Esophagus mucosa (tissue), 1 donor: ENCODE data around the gene S100A7. TPM values are rescaled to one million over a fixed set of nuclear protein-coding genes. Genes with fewer than 3 reads are reported as not detected.
"Not testable (repeated sequence)": the region's sequence is repeated elsewhere in the genome, so short reads cannot be mapped to it uniquely, and the experiment has no call there.

Experiments
- ATAC-seq: fragments of 200-7000 bp; cut with Tn5 transposase; one replicate; pipeline ENCODE4 v1.9.1; 2020
- total RNA-seq: library from RNA; stranded (reverse); gene quantifications from one replicate; pipeline ENCODE4 v1.2.4, GENCODE V29; 2023
- donor health status: DM: yes; HTN: yes; CAD: no.

The S100A7 gene
- total RNA-seq, 1 donor from 2014 or later, result 5,647 TPM

DNA sequence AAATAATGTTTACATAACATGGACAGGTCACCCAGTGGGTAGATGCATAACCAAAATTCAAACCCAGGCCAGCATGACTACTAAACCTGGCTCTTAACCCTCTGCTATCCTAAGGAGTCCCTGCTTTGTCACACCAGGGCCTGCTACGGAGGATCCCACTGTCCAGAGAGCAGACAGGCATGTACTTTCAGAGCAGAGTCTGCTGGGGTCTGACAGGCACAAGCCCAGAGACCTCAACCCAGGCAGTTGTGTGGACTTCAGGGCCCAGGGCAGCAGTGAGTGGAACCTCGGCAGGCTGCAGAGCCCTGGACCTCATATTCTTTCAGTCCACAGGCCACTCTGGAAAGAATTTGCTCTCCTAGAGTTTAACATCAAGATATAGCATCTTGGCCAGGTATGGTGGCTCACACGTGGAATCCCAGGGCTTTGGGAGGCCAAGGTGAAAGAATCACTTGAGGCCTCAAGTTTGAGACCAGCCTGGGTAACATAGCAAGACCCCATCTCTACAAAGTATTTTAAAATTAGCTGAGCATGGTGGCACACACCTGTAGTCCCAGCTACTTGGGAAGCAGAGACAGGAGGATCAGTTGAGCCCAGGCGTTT, 16.1 kb upstream of the S100A7 start:
- no peak for ATAC-seq

GRCh38 chr1:153475282-153475681, 14.8 kb upstream of the S100A7 start:
- ATAC-seq, result peak; percentile 44

DNA sequence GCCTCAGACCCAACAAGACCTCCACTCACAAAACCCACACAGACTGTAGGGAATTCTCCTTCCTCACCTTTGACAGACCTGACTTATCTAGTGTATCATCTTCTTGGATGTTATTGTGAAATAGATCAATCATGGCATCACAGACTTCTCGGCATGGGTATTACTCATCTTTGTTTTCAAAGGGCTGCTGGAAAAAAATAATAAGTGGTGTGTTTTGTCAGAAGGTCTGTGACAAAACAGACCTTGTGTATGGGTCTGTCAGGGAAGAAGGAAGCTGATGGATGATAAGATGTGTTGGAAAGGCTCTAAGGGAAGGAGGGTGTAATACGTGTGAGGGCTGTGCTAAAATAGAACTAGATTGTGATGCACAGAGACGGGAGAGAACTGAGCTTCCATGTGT, 13.9 kb upstream of the S100A7 start:
- ATAC-seq, result peak; percentile 52

DNA sequence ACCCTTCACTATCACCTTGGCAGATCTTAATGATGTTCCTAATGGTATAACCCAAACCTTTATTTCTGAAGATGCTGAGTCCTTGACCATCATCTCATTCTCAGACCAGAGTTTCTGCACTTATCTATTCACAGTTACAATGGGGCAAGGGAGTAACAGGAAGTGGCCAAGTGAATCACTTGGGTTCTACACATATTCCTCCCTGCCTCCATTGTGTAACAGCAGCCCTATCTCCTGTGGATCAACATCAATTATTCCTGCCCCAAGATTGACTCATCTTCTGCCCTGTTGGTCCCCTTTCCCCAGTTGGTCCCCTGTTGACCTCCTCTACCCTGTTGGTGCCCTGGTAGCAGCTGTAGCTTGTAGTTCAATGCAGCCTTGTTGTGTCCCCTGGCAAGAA, 10.3 kb upstream of the S100A7 start:
- peak; percentile 24 for ATAC-seq

DNA sequence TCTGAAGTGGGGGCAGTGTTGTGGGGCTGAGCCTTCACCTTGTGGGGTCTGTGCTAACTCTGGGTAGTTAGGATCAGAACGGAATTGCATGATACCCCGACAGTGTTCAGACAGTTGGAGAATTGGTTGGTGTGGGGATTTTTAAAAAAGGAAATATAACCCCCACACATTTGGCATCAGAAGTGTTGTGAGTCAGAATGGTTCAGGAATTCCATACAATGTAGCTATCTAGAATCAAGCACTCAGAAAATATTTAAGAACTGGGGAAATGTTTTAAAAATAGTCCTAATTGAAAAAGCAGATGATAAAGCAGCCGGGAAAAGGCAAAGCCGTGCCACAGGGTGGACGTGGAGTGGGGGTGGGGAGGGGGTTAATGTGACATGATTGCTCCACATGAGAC, 6.5 kb upstream of the S100A7 start:
- ATAC-seq, result no peak

- peak; percentile 37 for ATAC-seq
Observed at GRCh38 chr1:153465811-153466636, 5.6 kb upstream of the S100A7 start.

DNA sequence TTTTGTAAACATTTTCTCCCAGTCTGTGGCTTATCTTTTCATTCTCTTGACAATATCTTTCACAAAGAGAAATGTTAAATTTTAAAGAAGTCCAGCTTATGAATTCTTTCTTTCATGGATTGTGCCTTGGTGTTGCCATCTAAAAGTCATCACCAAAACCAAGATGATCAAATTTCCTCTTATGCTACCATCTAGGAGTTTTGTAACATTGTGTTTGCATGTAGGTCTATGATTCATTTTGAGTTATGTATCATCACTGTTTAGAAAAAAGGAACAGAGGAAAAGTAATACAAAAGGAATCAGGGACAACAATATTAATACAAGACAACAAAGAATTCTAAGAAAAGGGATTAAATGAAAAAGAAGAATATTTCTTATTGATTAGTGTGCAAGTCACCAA, 2.3 kb upstream of the S100A7 start:
- ATAC-seq, result not testable (repeated sequence)

DNA sequence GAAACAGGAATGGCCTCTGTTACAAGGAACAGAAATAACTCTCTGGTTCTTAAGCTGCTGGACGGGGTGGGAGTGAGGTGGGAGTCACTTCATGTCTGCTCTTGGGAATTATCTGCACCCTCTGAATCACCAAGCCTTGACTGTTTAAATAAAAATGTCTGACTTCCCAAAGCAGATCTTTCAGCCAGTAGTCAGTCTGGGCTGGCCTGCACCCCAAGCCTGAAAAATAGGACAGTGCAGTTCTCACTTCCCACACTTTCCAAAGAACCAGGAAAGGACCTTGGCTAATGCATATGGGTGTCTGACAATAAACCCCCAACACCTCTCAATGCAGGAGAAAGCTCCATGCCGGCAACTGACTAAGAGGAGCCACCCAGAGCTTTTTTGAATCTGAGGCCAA, 796 bp downstream of the S100A7 start:
- ATAC-seq, result no peak

DNA sequence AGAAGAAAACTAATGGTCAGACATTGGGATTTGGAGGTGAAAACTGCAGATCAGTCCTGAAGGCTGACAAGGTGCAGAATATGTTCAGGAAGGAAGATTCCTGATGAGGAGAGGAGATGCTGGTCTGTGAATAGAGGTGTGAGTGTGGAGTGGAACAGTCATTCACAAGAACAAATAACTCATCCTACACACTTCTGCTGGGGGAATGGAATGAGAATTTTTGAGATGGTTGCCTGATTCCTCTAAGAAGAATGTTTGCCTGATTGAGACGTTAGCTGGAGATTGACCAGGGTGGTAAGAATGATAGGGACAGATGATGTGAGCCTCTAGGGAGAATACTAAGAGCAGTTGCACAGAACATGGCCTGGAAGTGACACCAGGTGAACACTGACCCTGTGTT, 4.1 kb downstream of the S100A7 start:
- no peak for ATAC-seq

DNA sequence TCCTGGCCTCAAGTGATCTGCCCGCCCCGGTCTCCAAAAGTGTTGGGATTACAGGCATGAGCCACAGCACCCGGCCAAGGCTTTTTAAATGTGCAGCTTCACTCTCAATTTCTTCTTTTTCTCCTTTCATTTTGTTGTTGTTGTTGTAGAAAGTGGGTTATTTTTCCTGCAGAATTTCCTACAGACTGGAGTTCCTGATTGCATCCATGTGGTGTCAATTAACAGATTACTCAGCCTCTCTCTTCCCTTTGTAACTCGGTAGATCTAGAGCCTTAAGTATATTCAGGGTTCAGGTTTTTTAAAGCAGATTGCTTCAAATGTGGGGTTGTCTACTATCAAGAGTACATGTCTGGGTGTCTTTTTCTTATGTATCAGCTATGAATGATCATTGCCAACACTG, 11.6 kb downstream of the S100A7 start:
- ATAC-seq, result not testable (repeated sequence)

DNA sequence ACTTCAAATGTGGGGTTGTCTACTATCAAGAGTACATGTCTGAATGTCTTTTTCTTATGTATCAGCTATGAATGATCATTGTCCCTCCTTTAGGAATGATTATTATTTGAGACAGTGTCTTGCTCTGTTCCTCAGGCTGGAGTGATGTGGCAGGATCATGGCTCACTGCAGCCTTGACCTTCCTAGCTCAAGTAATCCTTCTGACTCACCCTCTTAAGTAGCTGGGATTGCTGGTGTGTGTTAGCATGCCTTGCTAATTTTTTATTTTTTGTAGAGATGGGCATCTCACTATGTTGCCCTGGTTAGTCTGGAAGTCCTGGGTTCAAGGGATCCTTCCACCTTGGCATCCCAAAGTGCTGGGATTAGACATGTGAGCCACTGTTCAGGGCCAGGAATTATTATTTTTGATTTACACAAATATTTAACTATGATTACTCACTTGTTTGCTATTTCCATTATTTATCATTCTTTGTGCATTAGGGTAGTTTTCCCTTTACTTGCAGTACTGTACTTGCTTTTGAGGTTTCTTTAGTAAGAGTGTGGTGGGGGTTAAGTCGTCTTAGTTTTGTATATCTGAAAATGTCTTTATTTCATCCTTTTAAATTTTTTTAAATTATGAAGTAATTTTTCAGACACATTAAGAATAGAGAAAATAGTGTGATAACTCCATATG, 12.8 kb downstream of the S100A7 start:
- peak; percentile 67 for ATAC-seq

GRCh38 chr1:153444078-153444477, 16.4 kb downstream of the S100A7 start:
- ATAC-seq, result no peak

DNA sequence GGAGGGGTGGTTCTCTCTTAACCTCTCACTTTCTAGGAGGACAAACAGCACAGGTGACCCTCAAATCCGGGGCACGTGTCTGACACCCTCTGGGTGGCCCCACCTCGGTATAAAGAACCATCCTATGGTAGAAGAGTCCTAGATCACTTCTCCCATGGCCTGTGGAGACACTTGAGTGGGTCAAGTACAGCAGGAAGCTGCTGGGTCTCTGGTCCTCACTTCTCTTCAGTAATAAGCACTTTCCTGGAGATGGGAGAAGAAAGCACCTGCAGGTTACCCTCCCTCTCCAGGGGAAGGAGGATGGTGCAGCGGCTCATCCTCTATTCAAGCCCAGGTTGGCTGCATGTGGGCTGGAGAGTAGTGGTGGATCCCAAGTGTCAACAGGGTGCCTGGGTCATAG, 17.0 kb downstream of the S100A7 start:
- ATAC-seq, result no peak

DNA sequence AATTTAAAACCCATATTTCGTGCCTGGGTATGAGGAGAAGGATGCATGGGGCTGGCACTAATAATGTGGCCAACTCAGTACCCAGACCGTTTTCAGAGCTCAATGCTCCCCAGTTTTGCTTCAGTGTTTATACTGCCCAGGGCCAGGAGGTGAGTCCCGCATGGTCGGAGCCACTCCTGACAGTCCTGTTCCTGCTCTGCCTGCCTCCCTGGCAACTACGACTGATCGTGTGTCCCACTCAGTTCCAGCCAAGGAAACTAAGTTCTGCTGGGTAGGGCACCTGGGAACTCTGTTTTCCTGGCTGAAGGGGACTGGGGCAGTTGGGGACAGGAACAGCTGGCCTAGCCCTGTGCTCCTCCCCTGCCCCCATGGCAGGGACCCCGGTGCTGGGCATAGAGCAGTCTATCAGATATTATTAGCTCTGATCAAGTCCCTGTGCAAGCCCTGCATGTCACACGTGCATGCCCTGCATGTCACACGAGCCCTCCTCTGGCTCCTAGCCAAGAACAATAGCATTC, 19.2 kb downstream of the S100A7 start:
- peak; percentile 48 for ATAC-seq

DNA sequence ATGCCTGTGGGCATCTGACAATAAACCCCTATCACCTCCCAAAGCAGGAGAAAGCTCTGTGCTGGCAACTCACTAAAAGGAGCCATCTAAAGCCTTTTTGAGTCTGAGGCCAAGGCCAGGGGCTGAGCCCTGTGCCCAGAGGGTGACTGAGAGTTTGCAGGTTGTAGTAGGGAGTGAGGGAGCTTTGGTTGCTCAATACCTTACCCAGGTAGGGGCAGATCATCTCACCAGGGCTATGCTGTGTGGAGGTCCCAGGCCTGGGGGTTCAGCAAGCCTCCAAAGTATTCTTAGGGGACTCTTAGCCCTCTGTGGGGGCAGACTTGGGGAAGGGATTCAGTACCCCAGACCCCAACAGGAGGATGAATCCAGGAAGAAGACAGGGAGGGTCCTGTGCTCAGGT, 21.2 kb downstream of the S100A7 start:
- no peak for ATAC-seq

GRCh38 chr1:153438599-153438998, 21.9 kb downstream of the S100A7 start:
- ATAC-seq, result no peak

DNA sequence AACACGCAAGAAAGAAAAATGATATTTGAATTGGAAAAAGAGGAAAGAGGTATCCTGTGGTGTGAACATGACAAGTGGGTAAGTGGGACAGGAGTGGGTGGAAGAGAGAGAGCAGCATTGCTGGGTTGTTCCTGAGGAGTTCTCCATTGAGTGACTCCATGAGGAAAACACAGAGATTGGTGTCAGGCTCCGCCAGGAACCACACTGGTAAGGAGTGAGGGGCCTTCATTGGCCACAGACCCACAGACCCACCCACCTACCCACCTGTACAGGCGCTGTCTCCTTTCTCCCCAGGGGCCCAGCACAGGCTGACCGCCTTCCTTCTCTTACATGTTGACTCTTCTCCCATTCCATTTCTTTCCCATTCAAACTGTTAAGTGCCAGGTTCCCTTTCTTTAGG, 23.2 kb downstream of the S100A7 start:
- ATAC-seq, result no peak

DNA sequence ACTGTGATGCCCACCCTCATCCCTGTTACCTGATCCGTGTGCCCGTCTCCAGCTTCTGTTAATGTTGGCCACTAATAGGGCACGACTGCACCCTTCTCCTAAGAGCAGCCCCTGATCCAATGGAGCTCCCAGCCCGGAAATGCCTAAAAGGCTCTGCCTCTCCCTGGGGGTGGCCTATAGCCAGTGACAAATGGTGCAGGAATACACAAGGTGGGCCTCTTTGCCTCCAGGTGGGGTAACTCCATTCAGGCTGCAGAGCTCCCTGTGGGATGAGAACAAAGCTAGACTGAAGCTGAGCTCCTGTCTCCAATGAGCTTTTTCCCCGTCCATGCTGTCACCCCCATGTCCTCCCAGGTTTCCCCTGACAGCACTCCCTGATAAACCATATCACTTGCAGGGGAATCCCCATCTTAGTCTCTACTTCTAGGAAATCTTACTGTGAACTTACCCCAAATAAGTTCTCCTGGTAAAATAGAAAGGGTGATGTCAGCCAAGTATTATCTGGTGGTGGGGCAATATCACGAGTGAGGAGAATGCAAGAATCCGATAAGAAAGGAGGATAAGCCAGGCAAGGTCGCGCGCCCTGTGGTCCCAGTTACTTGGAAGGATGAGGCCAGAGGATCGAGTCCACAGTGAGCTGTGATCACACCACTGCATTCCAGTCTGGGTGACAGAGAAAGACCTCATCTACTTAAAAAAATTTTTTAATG, 25.6 kb downstream of the S100A7 start:
- ATAC-seq, result no peak

DNA sequence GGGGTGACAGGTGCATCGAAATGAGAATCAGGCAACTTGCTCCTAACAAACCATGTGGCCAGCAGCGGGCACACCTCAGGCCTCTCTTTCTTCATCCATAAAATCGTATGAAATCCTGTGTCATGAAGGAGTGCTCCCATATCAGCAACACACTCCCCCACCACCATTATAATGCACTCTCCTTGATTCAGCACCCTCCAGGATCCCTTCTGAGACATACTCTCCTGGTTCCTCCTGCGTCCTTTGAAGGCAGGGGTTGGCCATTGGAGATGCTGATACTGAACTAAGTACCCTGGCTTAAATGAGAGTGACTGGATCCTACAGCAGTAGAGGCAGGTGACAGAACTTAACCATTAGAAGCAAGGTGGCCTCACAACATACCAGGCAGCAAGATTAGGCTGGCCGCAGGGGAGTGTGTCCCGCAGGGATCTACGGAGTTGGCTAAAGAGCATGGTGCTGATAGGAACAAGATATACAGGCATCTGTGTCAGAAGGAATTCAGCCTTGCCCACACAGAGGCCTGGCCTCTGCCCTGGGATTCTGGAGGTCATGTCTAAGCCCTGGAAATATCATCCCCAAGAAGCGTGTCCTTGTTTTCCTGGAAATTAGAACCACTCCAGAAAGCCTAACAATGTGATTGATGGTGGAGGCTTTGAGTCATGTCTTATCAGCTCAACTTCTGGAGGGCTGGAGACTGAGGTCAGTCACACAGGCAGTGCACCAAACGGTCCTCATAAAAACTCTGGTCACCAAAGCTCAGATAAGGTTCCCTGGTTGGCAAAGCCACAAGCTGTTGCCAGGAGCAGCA, 27.4 kb downstream of the S100A7 start:
- no peak for ATAC-seq

- peak; percentile 56 for ATAC-seq
Observed at GRCh38 chr1:153431928-153432327, 28.5 kb downstream of the S100A7 start.

DNA sequence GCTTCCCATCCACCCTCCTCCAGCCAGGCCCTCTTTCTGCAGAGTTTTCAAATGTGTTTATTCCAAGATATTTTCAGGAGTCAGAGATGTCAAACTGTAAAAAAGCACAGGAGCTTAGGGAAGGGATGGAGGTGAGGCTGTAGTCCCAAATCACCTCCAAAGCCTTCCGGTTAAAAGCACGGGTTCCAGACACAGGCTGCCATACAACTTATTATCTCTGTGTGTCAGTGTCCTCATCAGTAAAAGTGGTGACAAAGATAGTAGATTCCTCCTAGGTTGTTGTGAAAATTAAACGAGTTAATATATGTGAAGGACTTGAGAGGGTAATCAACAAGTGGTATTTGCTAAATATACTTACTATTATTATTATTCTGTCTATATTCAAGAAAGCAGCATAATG, 29.0 kb downstream of the S100A7 start:
- no peak for ATAC-seq

DNA sequence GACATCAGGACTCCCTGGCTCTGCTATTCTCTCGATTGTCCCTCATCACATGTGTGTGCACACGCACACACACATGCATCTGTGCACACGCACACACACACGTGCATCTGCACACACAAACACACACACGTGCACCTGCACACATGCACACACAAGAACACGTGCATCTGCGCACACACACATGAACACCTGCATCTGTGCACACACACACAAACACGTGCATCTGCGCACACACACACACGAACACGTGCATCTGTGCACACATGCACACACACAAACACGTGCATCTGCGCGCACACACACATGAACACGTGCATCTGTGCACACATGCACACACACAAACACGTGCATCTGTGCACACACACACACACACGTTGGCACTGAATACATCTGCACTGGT, 29.4 kb downstream of the S100A7 start:
- ATAC-seq, result no peak
